ENCODE results near the gene TMEM169.

DNA sequence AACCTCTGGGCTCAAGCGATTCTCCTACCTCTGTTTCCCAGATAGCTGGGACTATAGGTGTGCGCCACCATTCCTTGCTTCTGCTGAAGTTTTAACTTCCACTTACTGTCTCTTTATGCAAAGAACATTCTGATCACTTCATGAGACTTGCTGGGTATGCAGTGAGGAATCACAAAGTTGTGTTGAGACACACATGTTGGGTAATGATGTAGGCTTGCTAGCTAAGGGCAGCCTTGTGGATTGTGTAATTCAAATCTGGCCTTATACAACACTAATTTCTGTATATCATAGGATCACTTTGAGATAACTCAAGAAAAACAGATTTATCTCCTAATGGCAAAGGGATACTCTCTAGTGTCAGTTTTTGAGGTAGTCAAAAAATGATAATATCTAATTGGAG, 51.7 kb downstream of the TMEM169 start:
- TF ChIP-seq TCF7L2 (IDR thresholded peaks at IDR 0.05; ENCODE audit: borderline replicate concordance, low read depth, low read length) = no peak
- no peak for TF ChIP-seq SP3 (tag by site-specific recombination; IDR thresholded peaks at IDR 0.05)
- no peak for TF ChIP-seq CTCF (tag by site-specific recombination; IDR thresholded peaks at IDR 0.05)
- TF ChIP-seq ZNF561 (tag by site-specific recombination; IDR thresholded peaks at IDR 0.05; ENCODE audit: borderline replicate concordance) = no peak
- TF ChIP-seq KLF10 (tag by site-specific recombination; IDR thresholded peaks at IDR 0.05) = no peak
- TF ChIP-seq, protein P1, sequence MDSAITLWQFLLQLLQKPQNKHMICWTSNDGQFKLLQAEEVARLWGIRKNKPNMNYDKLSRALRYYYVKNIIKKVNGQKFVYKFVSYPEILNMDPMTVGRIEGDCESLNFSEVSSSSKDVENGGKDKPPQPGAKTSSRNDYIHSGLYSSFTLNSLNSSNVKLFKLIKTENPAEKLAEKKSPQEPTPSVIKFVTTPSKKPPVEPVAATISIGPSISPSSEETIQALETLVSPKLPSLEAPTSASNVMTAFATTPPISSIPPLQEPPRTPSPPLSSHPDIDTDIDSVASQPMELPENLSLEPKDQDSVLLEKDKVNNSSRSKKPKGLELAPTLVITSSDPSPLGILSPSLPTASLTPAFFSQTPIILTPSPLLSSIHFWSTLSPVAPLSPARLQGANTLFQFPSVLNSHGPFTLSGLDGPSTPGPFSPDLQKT (IDR thresholded peaks at IDR 0.05; ENCODE audit: borderline replicate concordance, low read depth, low read length) = no peak
- no peak for TF ChIP-seq ZNF138 (tag by site-specific recombination; IDR thresholded peaks at IDR 0.05; ENCODE audit: borderline replicate concordance)
- no peak for TF ChIP-seq BCL11B (tag by site-specific recombination; IDR thresholded peaks at IDR 0.05; ENCODE audit: low read depth)
- no peak for TF ChIP-seq SP2 (tag by site-specific recombination; IDR thresholded peaks at IDR 0.05)

Measured in HEK293 (cell line).